ENCODE measurements around the gene C12orf56.
A peak's percentile ranks its signal among the peaks of the same experiment; 100 is the strongest.

Gene C12orf56

GRCh38 chr12:64240781-64241180 is 149.8 kb downstream of the C12orf56 start:
- DNase-seq, result no peak
- H2BK5ac ChIP-seq (ENCODE audit: low read depth, low read length, poor library complexity, severe bottlenecking), result no peak overlapping the region
- H3K18ac ChIP-seq (ENCODE audit: low read depth in 1 of 2, low read length in 2 of 2), result no peak overlapping the region
- H2AFZ ChIP-seq (ENCODE audit: low read depth, low read length), result no peak overlapping the region
- no peaks in the 10 kb centered on the region for H3K4me1 ChIP-seq (ENCODE audit: control insufficient read depth, insufficient read depth, low read depth, low read length)
- H4K91ac ChIP-seq (ENCODE audit: low read length), result no peak overlapping the region
- no peak overlapping the region for H3K23ac ChIP-seq (ENCODE audit: low read length in 2 of 2)
- 100% methylated on average over 1 of the region's 3 CpGs for WGBS
- H3K79me1 ChIP-seq (replicated peaks; ENCODE audit: low read length, poor library complexity, severe bottlenecking), result no peaks in the 10 kb centered on the region
- H3K9me3 ChIP-seq (ENCODE audit: control insufficient read depth, low read length), result no peaks in the 10 kb centered on the region
- H2BK15ac ChIP-seq (ENCODE audit: low read depth, poor library complexity, severe bottlenecking), result no peak overlapping the region
- H2AK5ac ChIP-seq (ENCODE audit: low read length, severe bottlenecking), result no peak overlapping the region
- H3K36me3 ChIP-seq (ENCODE audit: control insufficient read depth in 1 of 2, insufficient read depth in 2 of 2, low read depth in 1 of 2, low read length in 2 of 2), result no peaks in the 10 kb centered on the region
- no peaks in the 10 kb centered on the region for H3K27me3 ChIP-seq (ENCODE audit: control insufficient read depth in 1 of 2, insufficient read depth in 1 of 2, low read length in 2 of 2)
- no peak overlapping the region for H3K14ac ChIP-seq (ENCODE audit: low read length in 2 of 2)
- H2BK120ac ChIP-seq (ENCODE audit: low read depth, low read length), result no peak overlapping the region
- H4K8ac ChIP-seq (ENCODE audit: low read length), result no peak overlapping the region
- H3K27ac ChIP-seq (ENCODE audit: low read length, poor library complexity, severe bottlenecking), result no peak overlapping the region
- no peak overlapping the region for H3K4me2 ChIP-seq (ENCODE audit: low read length, poor library complexity, severe bottlenecking)
- no peak overlapping the region for H3K4ac ChIP-seq (ENCODE audit: low read depth in 1 of 2, low read length in 2 of 2)
- no peak overlapping the region for H3K4me3 ChIP-seq (ENCODE audit: insufficient read depth in 1 of 2, low read depth in 1 of 2, low read length in 2 of 2)
- no peak overlapping the region for H2BK12ac ChIP-seq (ENCODE audit: low read length in 2 of 2)
- peak overlapping the region; percentile 7 for H3K9ac ChIP-seq (ENCODE audit: low read length)

GRCh38 chr12:64237382-64237781 is 153.2 kb downstream of the C12orf56 start:
- no peak overlapping the region for H4K91ac ChIP-seq (ENCODE audit: low read length)
- no peak overlapping the region for H2AFZ ChIP-seq (ENCODE audit: low read depth, low read length)
- no peak overlapping the region for H2BK120ac ChIP-seq (ENCODE audit: low read depth, low read length)
- H3K27ac ChIP-seq (ENCODE audit: low read length, poor library complexity, severe bottlenecking), result no peak overlapping the region
- H3K4me3 ChIP-seq (ENCODE audit: insufficient read depth in 1 of 2, low read depth in 1 of 2, low read length in 2 of 2), result no peak overlapping the region
- no peak overlapping the region for H2AK5ac ChIP-seq (ENCODE audit: low read length, severe bottlenecking)
- H3K27me3 ChIP-seq (ENCODE audit: control insufficient read depth in 1 of 2, insufficient read depth in 1 of 2, low read length in 2 of 2), result no peaks in the 10 kb centered on the region
- no peak overlapping the region for H4K8ac ChIP-seq (ENCODE audit: low read length)
- no peak overlapping the region for H2BK12ac ChIP-seq (ENCODE audit: low read length in 2 of 2)
- no peaks in the 10 kb centered on the region for H3K4me1 ChIP-seq (ENCODE audit: control insufficient read depth, insufficient read depth, low read depth, low read length)
- H2BK5ac ChIP-seq (ENCODE audit: low read depth, low read length, poor library complexity, severe bottlenecking), result no peak overlapping the region
- H3K79me1 ChIP-seq (replicated peaks; ENCODE audit: low read length, poor library complexity, severe bottlenecking), result no peaks in the 10 kb centered on the region
- no peak overlapping the region for H2BK15ac ChIP-seq (ENCODE audit: low read depth, poor library complexity, severe bottlenecking)
- no peak overlapping the region for H3K18ac ChIP-seq (ENCODE audit: low read depth in 1 of 2, low read length in 2 of 2)
- H3K23ac ChIP-seq (ENCODE audit: low read length in 2 of 2), result no peak overlapping the region
- H3K36me3 ChIP-seq (ENCODE audit: control insufficient read depth in 1 of 2, insufficient read depth in 2 of 2, low read depth in 1 of 2, low read length in 2 of 2), result no peaks in the 10 kb centered on the region
- no peak overlapping the region for H3K9ac ChIP-seq (ENCODE audit: low read length)
- H3K4ac ChIP-seq (ENCODE audit: low read depth in 1 of 2, low read length in 2 of 2), result no peak overlapping the region
- no peaks in the 10 kb centered on the region for H3K9me3 ChIP-seq (ENCODE audit: control insufficient read depth, low read length)
- H3K14ac ChIP-seq (ENCODE audit: low read length in 2 of 2), result no peak overlapping the region
- H3K4me2 ChIP-seq (ENCODE audit: low read length, poor library complexity, severe bottlenecking), result no peak overlapping the region
- no peak for DNase-seq

GRCh38 chr12:64236549-64236948 is 154.0 kb downstream of the C12orf56 start:
- Histone ChIP-seq H3K18ac (ENCODE audit: low read depth in 1 of 2, low read length in 2 of 2) (no peak overlapping the region), H3K4ac (ENCODE audit: low read depth in 1 of 2, low read length in 2 of 2) (no peak overlapping the region), H4K91ac (ENCODE audit: low read length) (no peak overlapping the region), H3K4me2 (ENCODE audit: low read length, poor library complexity, severe bottlenecking) (no peak overlapping the region), H3K14ac (ENCODE audit: low read length in 2 of 2) (no peak overlapping the region), H4K8ac (ENCODE audit: low read length) (peak overlapping the region; percentile 19), H2BK12ac (ENCODE audit: low read length in 2 of 2) (no peak overlapping the region), H3K4me3 (ENCODE audit: insufficient read depth in 1 of 2, low read depth in 1 of 2, low read length in 2 of 2) (no peak overlapping the region), H3K79me1 (replicated peaks; ENCODE audit: low read length, poor library complexity, severe bottlenecking) (no peaks in the 10 kb centered on the region), H2BK5ac (ENCODE audit: low read depth, low read length, poor library complexity, severe bottlenecking) (no peak overlapping the region), H3K23ac (ENCODE audit: low read length in 2 of 2) (no peak overlapping the region), H3K9ac (ENCODE audit: low read length) (no peak overlapping the region), H2AFZ (ENCODE audit: low read depth, low read length) (no peak overlapping the region), H3K4me1 (ENCODE audit: control insufficient read depth, insufficient read depth, low read depth, low read length) (no peaks in the 10 kb centered on the region), H3K36me3 (ENCODE audit: control insufficient read depth in 1 of 2, insufficient read depth in 2 of 2, low read depth in 1 of 2, low read length in 2 of 2) (no peaks in the 10 kb centered on the region), H2BK15ac (ENCODE audit: low read depth, poor library complexity, severe bottlenecking) (no peak overlapping the region), H3K9me3 (ENCODE audit: control insufficient read depth, low read length) (no peaks in the 10 kb centered on the region), H3K27me3 (ENCODE audit: control insufficient read depth in 1 of 2, insufficient read depth in 1 of 2, low read length in 2 of 2) (no peaks in the 10 kb centered on the region), H2BK120ac (ENCODE audit: low read depth, low read length) (no peak overlapping the region), H2AK5ac (ENCODE audit: low read length, severe bottlenecking) (no peak overlapping the region), H3K27ac (ENCODE audit: low read length, poor library complexity, severe bottlenecking) (no peak overlapping the region)
- DNase-seq, result no peak

GRCh38 chr12:64232196-64232595 is 158.4 kb downstream of the C12orf56 start:
- no peak overlapping the region for H2AFZ ChIP-seq (ENCODE audit: low read depth, low read length)
- no peak overlapping the region for H3K4ac ChIP-seq (ENCODE audit: low read depth in 1 of 2, low read length in 2 of 2)
- no peak overlapping the region for H4K91ac ChIP-seq (ENCODE audit: low read length)
- H3K27ac ChIP-seq (ENCODE audit: low read length, poor library complexity, severe bottlenecking), result no peak overlapping the region
- H2BK120ac ChIP-seq (ENCODE audit: low read depth, low read length), result no peak overlapping the region
- no peak overlapping the region for H3K18ac ChIP-seq (ENCODE audit: low read depth in 1 of 2, low read length in 2 of 2)
- WGBS, result 67% methylated on average over 1 of the region's 1 CpG
- no peak overlapping the region for H3K4me2 ChIP-seq (ENCODE audit: low read length, poor library complexity, severe bottlenecking)
- no peak overlapping the region for H2AK5ac ChIP-seq (ENCODE audit: low read length, severe bottlenecking)
- no peaks in the 10 kb centered on the region for H3K9me3 ChIP-seq (ENCODE audit: control insufficient read depth, low read length)
- no peak overlapping the region for H3K23ac ChIP-seq (ENCODE audit: low read length in 2 of 2)
- DNase-seq, result no peak
- no peak overlapping the region for H3K4me3 ChIP-seq (ENCODE audit: insufficient read depth in 1 of 2, low read depth in 1 of 2, low read length in 2 of 2)
- no peak overlapping the region for H3K14ac ChIP-seq (ENCODE audit: low read length in 2 of 2)
- no peak overlapping the region for H2BK12ac ChIP-seq (ENCODE audit: low read length in 2 of 2)
- H3K27me3 ChIP-seq (ENCODE audit: control insufficient read depth in 1 of 2, insufficient read depth in 1 of 2, low read length in 2 of 2), result no peaks in the 10 kb centered on the region
- no peaks in the 10 kb centered on the region for H3K36me3 ChIP-seq (ENCODE audit: control insufficient read depth in 1 of 2, insufficient read depth in 2 of 2, low read depth in 1 of 2, low read length in 2 of 2)
- no peak overlapping the region for H2BK5ac ChIP-seq (ENCODE audit: low read depth, low read length, poor library complexity, severe bottlenecking)
- no peaks in the 10 kb centered on the region for H3K4me1 ChIP-seq (ENCODE audit: control insufficient read depth, insufficient read depth, low read depth, low read length)
- no peak overlapping the region for H4K8ac ChIP-seq (ENCODE audit: low read length)
- H2BK15ac ChIP-seq (ENCODE audit: low read depth, poor library complexity, severe bottlenecking), result no peak overlapping the region
- no peak overlapping the region for H3K9ac ChIP-seq (ENCODE audit: low read length)
- no peaks in the 10 kb centered on the region for H3K79me1 ChIP-seq (replicated peaks; ENCODE audit: low read length, poor library complexity, severe bottlenecking)

Measured in mesenchymal stem cell (in vitro differentiated cells and primary cell).